Measurements from ENCODE around the gene PPP1R13B. TPM values are rescaled to one million over a fixed set of nuclear protein-coding genes. Genes with fewer than 3 reads are reported as not detected.

The PPP1R13B gene
- total RNA-seq, 3 donors from 2014 or later: 6.8 to 11.8 (median 9.7) TPM

DNA sequence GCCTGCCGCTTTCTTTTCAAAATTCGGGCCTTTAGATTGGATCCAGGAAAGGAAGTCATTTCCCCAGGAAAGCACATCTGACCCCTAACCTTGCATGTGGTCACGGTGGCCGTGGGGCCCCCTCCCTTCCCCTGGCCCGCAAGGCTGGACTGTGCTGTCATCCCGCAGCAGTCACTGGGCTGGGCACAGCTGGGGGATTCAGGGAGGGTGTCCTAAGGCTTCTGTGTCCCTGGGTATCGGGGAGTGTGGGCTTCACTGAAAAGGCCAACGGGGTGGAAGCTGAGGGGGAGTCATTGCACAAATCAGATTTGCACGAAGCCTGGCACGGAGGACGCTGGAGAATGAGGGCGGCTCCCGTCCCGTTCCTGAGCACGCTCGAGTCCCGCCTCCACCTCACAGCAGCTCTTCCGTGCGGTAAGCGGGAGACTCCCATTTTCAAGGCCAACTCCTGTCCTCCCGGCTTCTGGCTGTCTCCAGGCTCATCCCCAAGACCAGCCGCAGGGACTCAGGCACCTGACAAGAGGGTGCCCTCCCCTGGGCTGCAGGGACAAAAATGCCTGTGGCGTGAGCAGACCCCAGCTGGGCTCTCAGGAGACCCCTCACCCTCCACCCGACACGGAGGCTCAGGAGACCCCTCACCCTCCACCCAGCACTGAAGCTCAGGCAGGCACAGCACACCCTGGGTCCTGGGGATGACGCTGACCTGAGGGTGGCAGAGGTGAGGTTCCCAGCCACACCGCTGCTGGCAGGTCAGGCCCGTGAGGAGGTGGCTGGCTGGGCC lies 141.7 kb downstream of the PPP1R13B start:
- no peaks in the 10 kb centered on the region for H3K9me3 Mint-ChIP-seq
- no peak overlapping the region for H3K4me3 Mint-ChIP-seq
- H3K4me1 Mint-ChIP-seq (ENCODE audit: low read depth): no peaks in the 10 kb centered on the region
- ATAC-seq (no peak), DNase-seq (no peak)
- H3K36me3 Mint-ChIP-seq (ENCODE audit: insufficient read depth): peaks cover 13% of the 10 kb centered on the region
- no peaks in the 10 kb centered on the region for H3K27me3 Mint-ChIP-seq (ENCODE audit: low read depth)

DNA sequence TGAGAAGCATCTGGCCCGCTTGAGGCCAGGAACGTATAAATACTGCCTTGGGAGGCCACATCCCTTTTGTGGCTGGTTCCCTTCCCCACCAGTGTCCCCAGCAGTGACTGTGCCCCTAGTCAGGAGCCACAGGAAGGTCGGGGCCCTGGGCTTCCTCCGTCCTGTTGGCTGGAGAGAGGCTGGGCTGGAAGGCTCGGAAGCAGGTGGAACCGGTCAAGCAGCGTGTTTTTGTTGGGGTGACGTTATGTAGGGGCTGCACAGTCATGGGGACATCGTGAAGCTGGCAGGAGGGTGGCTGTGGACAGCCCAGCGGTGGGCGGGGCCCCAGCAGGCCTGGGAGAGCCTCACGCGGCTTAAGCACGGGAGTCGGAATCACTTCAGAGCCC lies 142.3 kb downstream of the PPP1R13B start:
- no peak for DNase-seq
- Mint-ChIP-seq H3K9me3 (no peaks in the 10 kb centered on the region), H3K4me3 (no peak overlapping the region), H3K27me3 (ENCODE audit: low read depth) (no peaks in the 10 kb centered on the region), H3K36me3 (ENCODE audit: insufficient read depth) (peaks cover 13% of the 10 kb centered on the region), H3K4me1 (ENCODE audit: low read depth) (no peaks in the 10 kb centered on the region)
- ATAC-seq: no peak

DNA sequence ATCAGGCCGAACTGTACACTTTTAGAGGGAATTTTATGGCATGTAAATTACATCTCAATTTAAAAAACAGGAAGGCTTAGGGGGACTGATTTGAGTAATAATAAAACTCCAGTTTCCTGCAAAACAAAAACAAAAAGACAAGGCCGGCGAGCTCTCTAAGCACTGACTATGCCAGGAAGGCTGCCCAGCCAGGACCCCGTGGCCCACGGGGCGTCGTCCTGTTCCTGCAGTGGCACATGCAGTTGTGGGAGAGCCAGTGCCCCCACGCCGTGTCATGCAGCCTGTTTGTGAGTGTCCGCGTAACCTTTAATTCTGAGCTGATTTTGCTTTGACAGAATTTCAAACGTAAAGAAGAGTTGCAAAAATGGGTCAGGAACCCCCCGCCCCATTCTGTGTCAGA lies 142.7 kb downstream of the PPP1R13B start:
- DNase-seq (no peak), ATAC-seq (no peak)
- H3K4me3 Mint-ChIP-seq: no peak overlapping the region
- peaks cover 13% of the 10 kb centered on the region for H3K36me3 Mint-ChIP-seq (ENCODE audit: insufficient read depth)
- H3K4me1 Mint-ChIP-seq (ENCODE audit: low read depth): no peaks in the 10 kb centered on the region
- no peaks in the 10 kb centered on the region for H3K27me3 Mint-ChIP-seq (ENCODE audit: low read depth)
- H3K9me3 Mint-ChIP-seq: no peaks in the 10 kb centered on the region

DNA sequence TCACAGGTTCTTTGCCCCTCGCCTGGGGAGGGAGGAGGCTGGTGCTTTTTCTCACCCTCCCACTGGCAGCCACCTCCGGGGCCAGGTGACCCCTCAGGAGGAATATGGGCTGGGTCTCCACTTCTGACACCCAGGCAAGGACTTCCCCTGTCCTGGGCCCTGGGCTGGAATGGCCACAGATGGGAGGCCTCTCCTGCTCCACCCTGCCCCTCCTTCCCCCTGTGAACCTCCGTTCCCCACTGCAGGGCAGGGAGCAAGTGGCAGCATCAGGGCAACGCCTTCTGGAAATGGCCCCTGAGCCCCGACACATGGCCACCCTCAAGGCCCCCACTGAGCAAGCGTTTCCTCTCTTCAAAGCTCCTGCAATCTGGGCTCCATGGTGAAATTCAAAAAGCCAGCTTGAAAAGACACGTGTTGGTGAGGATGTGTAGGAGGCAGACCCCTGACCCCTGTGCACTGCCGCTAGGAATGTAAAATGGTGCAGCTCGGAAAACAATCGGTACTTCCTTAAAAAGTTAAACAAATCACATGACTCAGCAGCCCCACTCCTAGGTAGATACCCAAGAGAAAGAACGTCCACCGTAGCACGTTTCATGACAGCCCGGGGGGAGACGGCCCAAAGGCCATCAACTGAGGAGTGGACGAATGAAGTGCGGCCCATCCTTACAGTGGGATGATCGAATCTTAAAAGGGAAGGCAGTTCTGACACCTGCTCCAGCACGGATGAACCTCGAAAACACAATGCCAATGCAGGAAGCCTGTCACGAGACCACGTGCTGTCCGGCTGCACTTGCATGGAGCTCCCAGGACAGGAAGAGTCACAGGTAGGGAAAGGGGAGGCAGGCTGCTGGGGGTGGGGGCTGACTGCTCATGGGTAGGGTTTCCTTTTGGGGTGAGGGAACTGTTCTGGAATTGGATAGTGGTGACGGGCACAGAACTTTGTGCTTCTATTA lies 143.7 kb downstream of the PPP1R13B start:
- Mint-ChIP-seq H3K36me3 (ENCODE audit: insufficient read depth) (peaks cover 13% of the 10 kb centered on the region), H3K4me1 (ENCODE audit: low read depth) (no peaks in the 10 kb centered on the region), H3K4me3 (no peak overlapping the region), H3K27me3 (ENCODE audit: low read depth) (no peaks in the 10 kb centered on the region), H3K9me3 (no peaks in the 10 kb centered on the region)
- no peak for DNase-seq
- no peak for ATAC-seq

DNA sequence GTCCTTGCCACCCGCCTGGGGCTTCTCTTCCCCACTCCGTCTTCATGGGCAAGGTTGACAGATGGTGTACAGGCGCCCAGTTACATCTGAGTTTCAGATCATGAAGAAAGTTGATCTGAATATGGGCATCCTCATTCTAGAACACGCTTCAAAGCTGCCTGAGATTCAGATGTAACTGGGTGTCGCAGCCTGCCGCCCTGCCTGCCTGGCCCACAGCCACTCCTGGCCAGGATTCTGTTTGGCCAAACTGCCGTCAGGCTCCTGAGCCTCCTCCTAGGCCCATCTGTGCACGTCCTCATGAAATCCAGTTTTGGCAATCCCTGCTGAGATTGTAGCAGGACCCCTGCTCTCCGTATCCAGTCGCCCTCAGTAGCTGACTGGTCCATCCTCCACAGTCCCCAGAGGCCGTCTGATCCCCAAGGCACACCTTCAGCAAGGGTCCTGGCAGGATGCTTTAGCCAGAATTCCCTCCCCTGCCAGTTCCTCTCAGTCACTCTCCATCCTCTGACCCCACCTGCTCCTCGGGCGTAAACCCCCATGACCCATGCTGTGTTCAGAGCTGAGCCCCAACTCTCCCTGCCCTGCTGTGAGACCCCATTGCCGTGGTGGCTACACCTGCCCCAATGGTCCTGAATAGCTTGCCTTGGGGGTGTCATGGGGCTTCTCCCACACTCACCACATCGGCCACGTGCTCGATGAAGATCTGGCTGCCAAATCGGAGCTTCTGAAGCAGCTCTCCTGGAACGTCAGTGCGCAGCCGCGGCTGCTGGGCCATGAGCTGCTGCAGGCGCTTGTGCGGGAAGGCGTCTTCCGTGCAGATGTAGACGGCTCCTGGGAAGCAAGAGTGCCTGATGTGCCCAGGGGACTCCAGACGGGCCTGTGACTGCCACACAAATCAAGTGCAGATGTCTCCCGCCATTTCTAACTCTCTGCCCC lies 144.6 kb downstream of the PPP1R13B start:
- no peaks in the 10 kb centered on the region for H3K27me3 Mint-ChIP-seq (ENCODE audit: low read depth)
- H3K4me1 Mint-ChIP-seq (ENCODE audit: low read depth): no peaks in the 10 kb centered on the region
- ATAC-seq (no peak), DNase-seq (no peak)
- H3K36me3 Mint-ChIP-seq (ENCODE audit: insufficient read depth): peaks cover 13% of the 10 kb centered on the region
- H3K9me3 Mint-ChIP-seq: no peaks in the 10 kb centered on the region
- H3K4me3 Mint-ChIP-seq: no peak overlapping the region

DNA sequence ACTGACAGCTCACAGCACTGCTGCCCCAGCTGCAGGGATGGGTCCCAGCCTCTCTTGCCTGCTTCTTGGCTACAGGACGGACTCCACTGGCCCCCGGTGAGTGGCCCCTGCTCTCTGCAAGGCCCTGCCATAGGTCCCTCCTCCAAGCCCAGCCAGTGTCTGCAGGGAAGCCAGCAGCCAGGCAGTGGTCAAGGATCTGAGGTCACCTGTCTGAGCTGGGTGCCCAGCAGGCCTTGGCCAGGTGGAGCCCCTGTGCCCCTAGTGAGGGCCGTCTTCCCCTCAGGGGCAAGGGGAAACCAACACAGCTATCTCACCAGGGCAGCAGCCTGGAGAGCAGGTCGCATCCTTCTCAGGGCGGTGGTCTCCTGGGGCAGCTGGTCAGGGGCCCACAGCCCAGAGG lies 145.3 kb downstream of the PPP1R13B start:
- DNase-seq (no peak), ATAC-seq (no peak)
- no peaks in the 10 kb centered on the region for H3K27me3 Mint-ChIP-seq (ENCODE audit: low read depth)
- H3K4me3 Mint-ChIP-seq: no peak overlapping the region
- H3K36me3 Mint-ChIP-seq (ENCODE audit: insufficient read depth): peaks cover 13% of the 10 kb centered on the region
- no peaks in the 10 kb centered on the region for H3K4me1 Mint-ChIP-seq (ENCODE audit: low read depth)
- no peaks in the 10 kb centered on the region for H3K9me3 Mint-ChIP-seq

DNA sequence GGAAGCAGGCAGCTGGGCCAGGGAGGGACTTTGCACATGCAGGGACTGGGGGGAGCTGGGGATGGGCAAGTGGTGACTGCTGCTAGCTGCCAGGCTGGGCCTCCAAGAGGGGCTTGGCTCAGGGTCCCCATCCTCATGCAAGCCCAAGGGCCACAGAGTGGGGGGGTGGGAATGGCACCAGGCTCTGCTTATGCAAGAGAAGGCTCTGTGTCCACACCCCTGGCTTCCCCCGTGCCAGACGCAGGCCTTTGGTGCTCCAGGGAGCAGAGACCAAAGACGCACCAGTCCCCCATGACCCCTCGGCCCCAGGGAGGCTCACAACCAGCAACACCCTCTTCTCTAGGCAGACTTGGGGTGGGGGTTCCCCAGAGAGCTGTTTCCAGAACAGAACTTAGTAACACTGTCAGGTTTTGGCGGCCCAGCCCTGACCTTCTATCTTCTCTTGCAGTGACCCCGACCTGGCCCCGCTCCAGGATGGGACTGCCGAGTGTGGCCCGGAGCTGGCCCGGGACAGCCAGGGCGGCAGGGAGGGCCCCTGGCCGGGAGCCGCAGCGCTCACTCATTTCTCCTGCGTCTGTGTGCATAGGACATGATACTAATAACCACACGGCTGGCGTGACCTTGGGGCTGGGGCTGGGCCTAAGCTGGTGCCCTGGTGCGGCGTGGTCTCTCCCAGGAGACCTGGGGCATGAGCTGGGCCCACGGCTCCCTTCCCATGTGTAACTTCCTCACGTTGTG lies 146.5 kb downstream of the PPP1R13B start:
- Mint-ChIP-seq H3K9me3 (no peaks in the 10 kb centered on the region), H3K4me3 (no peak overlapping the region), H3K27me3 (ENCODE audit: low read depth) (no peaks in the 10 kb centered on the region), H3K36me3 (ENCODE audit: insufficient read depth) (peaks cover 13% of the 10 kb centered on the region), H3K4me1 (ENCODE audit: low read depth) (peaks cover 3% of the 10 kb centered on the region)
- no peak for ATAC-seq
- no peak for DNase-seq

DNA sequence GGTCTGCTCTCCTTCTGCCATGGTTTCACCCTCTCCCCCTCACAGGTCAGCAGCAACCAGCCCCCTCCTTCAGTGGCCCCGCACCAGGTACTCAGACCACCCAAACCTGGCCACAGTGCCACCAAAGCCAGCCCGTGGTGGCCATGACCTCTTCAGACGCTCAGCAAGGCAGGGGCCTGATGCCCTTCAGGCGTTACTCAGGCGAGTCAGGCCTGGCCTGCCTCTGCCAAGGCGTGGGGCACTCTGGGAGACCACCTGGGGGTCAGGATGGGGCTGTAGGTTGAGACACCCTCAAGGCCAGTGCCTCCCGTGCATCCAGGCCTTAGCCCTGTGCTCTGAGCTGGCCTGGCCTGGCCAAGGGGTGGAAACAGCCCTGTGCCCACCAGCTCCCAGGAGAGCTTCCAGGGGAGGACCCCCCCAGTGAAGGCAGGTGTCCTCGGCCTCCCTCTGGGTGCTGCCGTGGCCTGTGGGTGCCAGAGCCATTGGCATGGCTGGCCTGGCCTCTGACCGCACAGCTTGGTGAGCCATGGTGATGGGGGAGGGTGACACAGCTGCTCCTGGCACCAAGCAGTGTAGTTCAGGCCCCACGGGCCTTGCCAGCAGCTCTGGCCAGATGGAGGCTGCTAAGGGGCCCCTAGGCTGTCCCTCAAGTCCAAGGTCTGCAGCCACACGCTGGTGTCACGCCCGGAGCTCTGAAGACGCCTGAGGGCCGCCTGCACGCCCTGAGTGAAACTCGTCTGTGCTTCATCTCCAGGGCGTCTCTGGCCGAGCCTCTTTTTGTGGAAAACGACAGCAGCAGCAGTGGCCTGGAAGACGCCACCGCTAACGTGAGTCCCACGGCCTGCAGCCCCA lies 147.2 kb downstream of the PPP1R13B start:
- H3K27me3 Mint-ChIP-seq (ENCODE audit: low read depth): no peaks in the 10 kb centered on the region
- H3K4me1 Mint-ChIP-seq (ENCODE audit: low read depth): peaks cover 6% of the 10 kb centered on the region
- H3K4me3 Mint-ChIP-seq: no peak overlapping the region
- H3K9me3 Mint-ChIP-seq: no peaks in the 10 kb centered on the region
- ATAC-seq: no peak
- H3K36me3 Mint-ChIP-seq (ENCODE audit: insufficient read depth): peaks cover 16% of the 10 kb centered on the region
- DNase-seq: no peak

DNA sequence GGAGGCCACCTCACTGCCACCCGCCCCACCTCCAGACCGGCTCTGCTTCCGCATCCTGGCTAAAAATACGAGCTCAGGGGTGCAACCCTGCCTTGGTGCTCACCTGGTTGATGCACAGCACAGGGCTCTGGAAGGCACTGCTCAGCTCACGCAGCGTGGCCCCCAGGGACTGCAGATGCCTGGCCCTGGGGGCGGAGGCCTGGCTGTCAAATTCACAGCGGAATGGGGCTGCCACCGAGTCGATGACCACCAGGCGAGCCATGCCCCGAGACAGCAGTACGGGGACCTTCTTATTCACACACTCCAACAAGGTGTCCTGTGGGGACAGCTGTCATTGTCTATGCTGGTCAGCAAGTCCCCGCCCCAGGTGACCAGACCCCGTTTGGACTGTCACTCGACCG lies 148.1 kb downstream of the PPP1R13B start:
- Mint-ChIP-seq H3K27me3 (ENCODE audit: low read depth) (no peaks in the 10 kb centered on the region), H3K36me3 (ENCODE audit: insufficient read depth) (peaks cover 16% of the 10 kb centered on the region), H3K4me1 (ENCODE audit: low read depth) (peaks cover 6% of the 10 kb centered on the region), H3K9me3 (no peaks in the 10 kb centered on the region), H3K4me3 (no peak overlapping the region)
- DNase-seq (no peak), ATAC-seq (no peak)

DNA sequence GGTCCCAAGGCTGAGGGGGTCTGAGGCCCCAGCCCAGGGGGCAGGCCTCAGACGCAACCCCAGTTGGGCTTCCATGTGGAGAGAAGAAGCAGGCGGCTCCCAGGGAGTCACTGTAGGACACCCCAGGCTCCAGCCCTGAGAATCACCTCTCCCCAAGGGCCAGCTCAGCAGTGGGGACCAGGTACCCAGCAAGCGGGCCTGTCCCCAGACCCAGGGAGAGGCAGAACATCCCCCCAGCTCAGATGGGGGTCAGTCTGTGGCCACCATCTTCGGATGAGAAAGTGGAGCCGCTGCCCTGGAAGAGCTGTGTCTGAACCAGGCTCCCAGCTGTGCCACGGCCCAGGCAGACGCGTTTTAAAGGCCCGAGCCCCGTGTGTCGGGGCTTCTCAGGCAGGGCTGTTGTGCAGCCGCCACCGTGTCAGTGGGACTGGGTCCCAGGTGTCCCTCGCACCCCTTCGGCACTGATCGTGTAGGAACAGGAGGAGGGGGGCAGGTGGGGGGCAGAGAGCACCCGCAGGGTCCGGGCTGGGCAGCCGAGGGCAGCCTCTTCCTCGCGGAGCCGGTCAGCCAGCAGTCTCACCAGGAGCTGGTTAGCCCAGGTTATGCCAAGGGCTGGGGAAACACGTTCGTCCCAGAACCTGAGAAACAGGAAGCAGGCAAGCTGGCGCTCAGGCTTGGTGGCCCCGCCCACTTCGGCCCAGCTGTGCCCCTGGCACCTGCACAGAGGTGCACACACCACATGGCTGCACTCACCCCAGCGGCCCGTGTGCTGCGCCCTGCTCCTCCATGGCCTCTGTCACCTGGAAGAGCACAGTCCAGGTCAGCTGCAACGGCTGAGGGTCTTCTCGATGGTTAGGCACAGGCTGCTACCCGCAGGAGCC lies 148.8 kb downstream of the PPP1R13B start:
- Mint-ChIP-seq H3K36me3 (ENCODE audit: insufficient read depth) (peaks cover 13% of the 10 kb centered on the region), H3K27me3 (ENCODE audit: low read depth) (no peaks in the 10 kb centered on the region), H3K9me3 (no peaks in the 10 kb centered on the region), H3K4me1 (ENCODE audit: low read depth) (peaks cover 6% of the 10 kb centered on the region), H3K4me3 (no peak overlapping the region)
- no peak for DNase-seq
- ATAC-seq: no peak

DNA sequence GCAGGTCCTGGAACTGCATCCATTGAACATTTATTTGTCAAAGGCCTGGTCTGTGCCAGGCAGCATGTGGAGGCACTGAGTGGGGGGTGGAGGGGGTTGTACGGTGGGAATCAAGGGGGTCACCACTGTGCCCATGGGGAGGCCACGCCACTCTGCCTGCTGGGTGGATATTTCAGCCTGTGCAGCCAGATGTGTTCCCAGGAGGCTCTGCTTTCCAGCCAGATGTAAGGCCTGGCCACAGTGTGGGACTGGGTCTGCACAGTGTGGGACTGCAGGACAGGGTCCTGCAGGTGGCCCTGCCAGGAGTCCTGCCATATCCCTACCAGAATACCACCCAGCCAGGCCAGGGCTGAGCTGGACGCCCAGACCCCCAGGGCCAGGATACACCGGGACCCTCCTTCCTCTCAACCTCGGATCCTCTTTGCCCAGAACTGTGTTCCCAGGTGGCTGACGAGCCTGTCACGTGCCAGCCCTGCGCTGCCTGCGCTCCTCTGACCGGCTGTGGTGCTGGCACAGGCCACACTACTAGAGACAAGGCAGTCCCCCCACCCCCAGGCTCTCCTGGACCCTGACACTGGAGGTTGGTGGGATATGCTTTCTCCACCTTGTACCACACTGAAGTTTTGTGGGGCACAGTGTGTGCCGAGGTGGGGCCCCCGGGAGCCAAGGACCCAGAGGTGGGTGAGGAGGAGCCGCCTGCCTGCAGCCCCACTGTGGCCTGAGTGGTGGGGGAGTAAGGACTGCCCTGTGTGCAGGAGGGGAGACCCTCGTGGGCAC lies 149.6 kb downstream of the PPP1R13B start:
- no peaks in the 10 kb centered on the region for H3K27me3 Mint-ChIP-seq (ENCODE audit: low read depth)
- H3K36me3 Mint-ChIP-seq (ENCODE audit: insufficient read depth): peaks cover 9% of the 10 kb centered on the region
- no peak for ATAC-seq
- peaks cover 6% of the 10 kb centered on the region for H3K4me1 Mint-ChIP-seq (ENCODE audit: low read depth)
- no peak for DNase-seq
- no peaks in the 10 kb centered on the region for H3K9me3 Mint-ChIP-seq
- no peak overlapping the region for H3K4me3 Mint-ChIP-seq

DNA sequence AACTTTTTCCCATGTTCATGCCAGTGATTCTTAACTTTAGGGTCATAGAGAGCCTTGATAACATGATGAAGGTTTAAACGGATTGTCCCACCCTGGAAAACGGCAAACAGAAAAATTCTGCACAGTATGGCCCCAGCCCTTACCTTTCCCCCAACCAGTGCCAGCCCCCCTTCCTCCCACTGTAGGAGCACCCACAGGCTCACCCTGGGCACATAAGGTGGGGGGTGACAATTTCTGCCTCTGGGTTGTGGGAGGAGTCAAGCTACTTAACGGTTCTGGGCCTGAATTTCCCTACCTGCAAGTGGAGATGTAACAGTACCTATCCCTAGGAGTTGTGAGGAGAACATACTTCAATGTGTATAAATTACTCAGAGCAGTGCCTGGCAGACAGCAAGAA lies 150.2 kb downstream of the PPP1R13B start:
- ATAC-seq: no peak

More for the DNA sequence above, 150.2 kb downstream of the PPP1R13B start:
- Mint-ChIP-seq H3K4me1 (ENCODE audit: low read depth) (peaks cover 6% of the 10 kb centered on the region), H3K9me3 (no peaks in the 10 kb centered on the region), H3K4me3 (no peak overlapping the region), H3K36me3 (ENCODE audit: insufficient read depth) (peaks cover 7% of the 10 kb centered on the region), H3K27me3 (ENCODE audit: low read depth) (no peaks in the 10 kb centered on the region)
- DNase-seq: no peak
